Esophagus muscularis mucosa (tissue), 4 donors: ENCODE results near the gene POU2F1. TPM values are rescaled to one million over a fixed set of nuclear protein-coding genes. Genes with fewer than 3 reads are reported as not detected.

Source experiments
- DNase-seq: peaks from one replicate; pipeline ENCODE4 v3.0.0-alpha.2; 2017; ENCODE audit errors: extremely low spot score
- H3K27ac ChIP-seq, 4 donors: fragments of 200-600 bp; sonication (generic); replicated peaks in 1 of 4; 1 replicate in 3 of 4; 2 replicates in 1 of 4; pipeline ENCODE4 v1.5.1; 2016 to 2019; ENCODE audit warnings: mild to moderate bottlenecking in 1 of 4
- H3K27me3 ChIP-seq, 4 donors: fragments of 200-600 bp; sonication (generic); one replicate each; pipeline versions ENCODE4 v1.5.1 to v1.6.0; 2016 to 2019
- H3K36me3 ChIP-seq, 4 donors: fragments of 200-600 bp; sonication (generic); one replicate each; pipeline ENCODE4 v1.5.1; 2016 to 2019
- H3K4me1 ChIP-seq, 4 donors: fragments of 200-600 bp; sonication (generic); one replicate each; pipeline ENCODE4 v1.5.1; 2016 to 2019
- H3K4me3 ChIP-seq, 4 donors: fragments of 200-600 bp; sonication (generic); 1 replicate in 2 of 4; 2 replicates in 2 of 4; pipeline ENCODE4 v1.5.1; 2016 to 2019; ENCODE audit warnings: mild to moderate bottlenecking in 4 of 4, moderate library complexity in 1 of 4
- H3K9me3 ChIP-seq, 4 donors: fragments of 200-600 bp; sonication (generic); 1 replicate in 3 of 4; 2 replicates in 1 of 4; pipeline ENCODE4 v1.5.1; 2016 to 2019
- CTCF ChIP-seq, 3 experiments: fragments of 200-600 bp in 2 of 3; fragments of 450-650 bp in 1 of 3; sonication (generic) in 2 of 3; IDR thresholded peaks; one replicate each; pipeline ENCODE4 v1.5.1; 2017 to 2019; ENCODE audit warnings: antibody characterized with exemption in 3 of 3, mild to moderate bottlenecking in 2 of 3, moderate library complexity in 1 of 3
- EP300 ChIP-seq: sonication (generic); formaldehyde crosslinking; IDR thresholded peaks from one replicate; pipeline ENCODE4 v1.6.1; 2017; ENCODE audit warnings: antibody characterized with exemption
- POLR2A ChIP-seq: fragments of 450-650 bp; IDR thresholded peaks from one replicate; pipeline ENCODE4 v1.6.1; 2017; ENCODE audit warnings: antibody characterized with exemption, moderate library complexity, mild to moderate bottlenecking, low read depth
- POLR2AphosphoS5 ChIP-seq, 2 donors: sonication (generic); formaldehyde crosslinking; IDR thresholded peaks; one replicate each; pipeline ENCODE4 v1.6.1; 2017; ENCODE audit warnings: antibody characterized with exemption in 2 of 2
- WGBS: methylation state at CpG from one replicate; pipeline ENCODE4 v1.1.5; 2018; 5-methylcytosine and 5-hydroxymethylcytosine counted together
- intact Hi-C: fragments of 100-400 bp; cut with DNase I; formaldehyde crosslinking; loops from one replicate; pipeline ENCODE4 v1.15.1; 2023
- total RNA-seq, 4 donors: library from RNA; depleted of rRNA; stranded (reverse); fragments of >200 nt; gene quantifications; one replicate each; pipeline versions ENCODE4 v1.1.0 to v1.2.1, GENCODE V29; 2016

POU2F1 gene
- total RNA-seq, 4 donors from 2014 or later, result 7.3 to 13.4 (median 10.4) TPM

- no peak for TF ChIP-seq POLR2AphosphoS5 (IDR thresholded peaks at IDR 0.05)
- no peak for TF ChIP-seq EP300
- TF ChIP-seq CTCF (IDR thresholded peaks at IDR 0.05), result no peak
- TF ChIP-seq POLR2A, result no peak
- DNase-seq, result no peak
- H3K4me1 ChIP-seq, result no peaks in the 10 kb centered on the region
- no peak overlapping the region for H3K4me3 ChIP-seq
- peaks cover 0 to 11% (median 9%) of the 10 kb centered on the region in 4 donors for H3K36me3 ChIP-seq
- WGBS, result 93% methylated on average over 7 of the region's 8 CpGs
- no peaks in the 10 kb centered on the region for H3K27me3 ChIP-seq
- no peak overlapping the region for H3K27ac ChIP-seq
- intact Hi-C loops, result no loop called here
- peaks cover 14 to 51% (median 42%) of the 10 kb centered on the region in 4 donors for H3K9me3 ChIP-seq
These were observed 101.8 kb downstream of the POU2F1 start for GRCh38 chr1:167322483-167322882.

- no peak overlapping the region for H3K27ac ChIP-seq
- no peaks in the 10 kb centered on the region for H3K27me3 ChIP-seq
- 95% methylated on average over 1 of the region's 1 CpG for WGBS
- H3K9me3 ChIP-seq, result peaks cover 14 to 43% (median 39%) of the 10 kb centered on the region in 4 donors
- no peak overlapping the region for H3K4me3 ChIP-seq
- no peak for TF ChIP-seq POLR2AphosphoS5 (IDR thresholded peaks at IDR 0.05)
- peaks cover 0 to 12% (median 0%) of the 10 kb centered on the region in 4 donors for H3K4me1 ChIP-seq
- no peak for DNase-seq
- H3K36me3 ChIP-seq, result peaks cover 0 to 11% (median 6%) of the 10 kb centered on the region in 4 donors
- intact Hi-C loops, result no loop called here
These were observed 104.5 kb downstream of the POU2F1 start for GRCh38 chr1:167325151-167325550.

- intact Hi-C loops, result no loop called here
- TF ChIP-seq CTCF (IDR thresholded peaks at IDR 0.05) (no peak), POLR2A (no peak), POLR2AphosphoS5 (IDR thresholded peaks at IDR 0.05) (no peak), EP300 (no peak)
- 67% methylated on average over 4 of the region's 4 CpGs for WGBS
- Histone ChIP-seq H3K4me3 (no peak overlapping the region), H3K27me3 (no peaks in the 10 kb centered on the region), H3K4me1 (peaks cover 0 to 12% (median 11%) of the 10 kb centered on the region in 4 donors), H3K9me3 (peaks cover 0 to 13% (median 7%) of the 10 kb centered on the region in 4 donors), H3K36me3 (peaks cover 0 to 6% (median 5%) of the 10 kb centered on the region in 4 donors), H3K27ac (no peak overlapping the region)
- DNase-seq, result no peak
These were observed 107.7 kb downstream of the POU2F1 start for GRCh38 chr1:167328306-167328815.

- Histone ChIP-seq H3K4me3 (no peak overlapping the region), H3K9me3 (peaks cover 0 to 7% (median 1%) of the 10 kb centered on the region in 4 donors), H3K36me3 (peaks cover 0 to 8% (median 3%) of the 10 kb centered on the region in 4 donors), H3K4me1 (peaks cover 0 to 12% (median 11%) of the 10 kb centered on the region in 4 donors), H3K27ac (no peak overlapping the region), H3K27me3 (no peaks in the 10 kb centered on the region)
- WGBS, result 75% methylated on average over 8 of the region's 8 CpGs
- intact Hi-C loops, result no loop called here
- TF ChIP-seq POLR2AphosphoS5 (IDR thresholded peaks at IDR 0.05) (no peak), CTCF (IDR thresholded peaks at IDR 0.05) (no peak), EP300 (no peak), POLR2A (no peak)
- DNase-seq, result no peak
These were observed 108.3 kb downstream of the POU2F1 start for GRCh38 chr1:167328816-167329483.

GRCh38 chr1:167330601-167331293, 110.1 kb downstream of the POU2F1 start:
- Histone ChIP-seq H3K4me3 (no peak overlapping the region), H3K4me1 (peaks cover 0 to 12% (median 11%) of the 10 kb centered on the region in 4 donors), H3K27ac (no peak overlapping the region), H3K9me3 (no peaks in the 10 kb centered on the region), H3K36me3 (peaks cover 0 to 10% (median 2%) of the 10 kb centered on the region in 4 donors), H3K27me3 (no peaks in the 10 kb centered on the region)
- no peak for DNase-seq
- 86% methylated on average over 1 of the region's 1 CpG for WGBS
- TF ChIP-seq POLR2AphosphoS5 (IDR thresholded peaks at IDR 0.05) (no peak), EP300 (no peak)
- intact Hi-C loops, result no loop called here
